ENCODE measurements around the gene PPFIBP2.

The PPFIBP2 gene

DNA sequence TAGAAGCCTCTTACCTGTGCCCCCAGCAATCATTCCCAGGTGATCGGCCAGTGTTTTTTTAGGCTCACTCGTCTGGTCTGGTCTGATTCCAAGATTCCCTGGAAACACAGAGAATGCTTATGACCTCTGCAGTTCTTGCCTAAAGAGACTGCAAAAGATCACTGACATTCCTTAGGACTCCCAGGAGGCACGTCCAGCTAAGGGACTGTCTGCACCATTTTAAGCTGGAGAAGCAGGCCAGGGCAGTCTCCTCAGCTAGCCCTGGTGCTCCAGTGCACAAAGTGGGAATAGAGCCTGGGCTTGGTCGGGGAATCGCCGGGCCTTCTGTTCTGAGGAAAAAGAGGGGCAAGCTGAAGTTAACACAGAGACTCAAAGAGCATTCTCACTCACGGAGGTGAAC is 154.7 kb downstream of the PPFIBP2 start:
- DNase-seq = no peak

DNA sequence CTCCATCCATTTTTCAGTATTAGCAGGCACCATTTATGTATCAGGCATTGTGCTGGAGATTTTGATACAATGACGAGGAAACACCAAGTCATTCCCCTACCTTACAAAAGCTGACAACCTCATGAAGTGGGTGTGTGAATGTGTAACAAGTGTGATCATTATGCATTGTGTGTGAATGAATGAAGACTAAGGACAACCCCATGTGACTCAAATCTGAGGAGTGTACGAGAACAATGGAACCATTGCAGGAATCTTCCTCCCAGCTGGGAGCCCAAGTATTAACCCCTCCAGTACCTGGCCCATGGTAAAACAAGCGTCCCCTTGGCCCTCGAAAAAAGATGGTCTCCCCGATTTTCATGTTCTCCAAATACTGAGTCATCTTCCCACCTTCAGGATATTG is 155.1 kb downstream of the PPFIBP2 start:
- no peak for DNase-seq

DNA sequence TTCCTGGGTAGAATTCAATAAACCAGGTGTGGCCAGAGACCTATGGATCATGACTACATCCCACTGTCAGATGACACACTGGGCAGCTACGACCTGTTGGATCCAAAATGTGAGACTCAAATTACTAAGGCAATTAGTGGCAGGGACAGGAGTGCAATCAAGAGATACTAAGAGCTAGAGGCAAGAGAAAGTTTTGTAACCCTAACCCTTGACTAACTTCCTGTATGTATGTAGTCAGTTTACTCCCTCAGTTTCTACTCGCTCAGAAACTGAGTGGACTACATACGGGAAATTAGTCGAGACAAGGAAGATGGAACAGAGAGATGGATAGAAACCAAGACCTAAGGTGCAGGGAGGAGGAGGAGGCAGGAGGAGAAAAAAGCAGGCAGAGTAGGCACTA is 156.8 kb downstream of the PPFIBP2 start:
- no peak for DNase-seq

DNA sequence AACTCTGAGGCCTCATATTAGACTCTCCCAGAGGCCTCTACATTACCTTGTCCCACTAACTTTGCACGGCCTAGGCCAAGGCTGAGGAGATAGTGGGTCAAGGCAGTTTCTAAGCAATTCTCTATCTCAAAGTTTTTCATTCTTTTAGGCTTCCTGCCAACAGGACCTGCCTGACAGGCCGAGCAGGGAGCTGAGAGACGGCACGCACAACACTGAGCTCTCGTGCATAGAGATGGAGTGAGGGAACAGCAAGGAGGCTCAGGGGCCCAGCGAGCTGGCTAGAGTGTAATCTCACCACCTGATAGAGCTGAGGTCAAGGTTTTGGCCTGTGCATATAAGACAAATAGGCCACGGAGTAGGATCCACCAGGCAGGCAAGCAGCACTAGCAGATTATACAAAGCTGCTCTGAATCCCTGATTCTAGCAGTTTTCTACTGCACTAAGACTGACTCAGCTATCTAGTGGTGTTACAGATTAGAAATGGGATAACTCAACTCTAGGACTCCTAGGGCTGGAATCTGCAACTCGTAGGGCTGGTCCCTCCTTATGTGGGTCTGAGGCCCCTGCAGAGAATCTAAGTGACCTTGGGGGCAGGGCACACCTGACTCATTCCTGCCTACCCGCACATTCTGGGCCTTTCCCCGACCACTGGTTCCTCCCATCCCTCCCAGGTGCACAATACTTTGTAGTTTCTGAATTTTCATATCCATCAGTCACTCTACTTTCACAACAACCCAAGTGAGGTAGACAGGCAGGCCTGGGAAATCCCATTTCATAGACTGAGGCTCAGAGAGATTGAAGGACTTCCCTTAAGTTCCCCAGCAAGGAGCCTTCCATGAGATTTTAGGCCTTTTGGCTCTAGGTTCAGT is 157.8 kb downstream of the PPFIBP2 start:
- no peak for DNase-seq

DNA sequence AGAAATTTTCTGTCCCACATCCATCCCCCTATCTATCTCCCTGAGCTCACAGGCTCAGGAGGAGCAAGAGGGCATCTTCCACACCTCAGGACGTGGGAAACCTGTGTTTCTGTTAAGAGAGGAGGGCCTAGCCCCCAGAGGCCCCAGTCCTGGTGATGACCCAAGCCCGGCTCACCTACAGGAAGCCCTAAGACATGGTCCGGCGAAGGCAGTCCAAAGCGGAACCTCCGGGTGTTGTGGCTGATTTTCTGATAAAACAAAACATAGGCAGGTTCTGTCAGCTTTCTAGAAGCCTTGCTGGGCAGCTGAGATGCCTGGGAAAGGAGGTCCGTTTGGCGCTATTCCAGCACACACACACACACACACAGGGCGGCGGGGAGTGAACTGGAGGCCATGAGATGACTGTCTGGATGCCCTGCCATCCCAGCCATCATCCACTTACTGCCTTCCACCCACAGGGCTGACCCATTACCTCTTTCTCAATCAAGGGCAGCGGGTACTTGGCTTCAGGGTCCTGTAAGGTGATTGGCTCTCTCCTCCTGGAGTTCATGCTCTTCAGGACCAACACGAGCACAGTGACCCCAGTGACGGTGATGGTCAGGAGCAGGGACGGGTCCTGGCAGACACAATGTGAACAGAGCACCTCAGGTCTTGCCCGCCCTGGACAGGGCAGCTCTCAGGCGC is 158.6 kb downstream of the PPFIBP2 start:
- DNase-seq = no peak

DNA sequence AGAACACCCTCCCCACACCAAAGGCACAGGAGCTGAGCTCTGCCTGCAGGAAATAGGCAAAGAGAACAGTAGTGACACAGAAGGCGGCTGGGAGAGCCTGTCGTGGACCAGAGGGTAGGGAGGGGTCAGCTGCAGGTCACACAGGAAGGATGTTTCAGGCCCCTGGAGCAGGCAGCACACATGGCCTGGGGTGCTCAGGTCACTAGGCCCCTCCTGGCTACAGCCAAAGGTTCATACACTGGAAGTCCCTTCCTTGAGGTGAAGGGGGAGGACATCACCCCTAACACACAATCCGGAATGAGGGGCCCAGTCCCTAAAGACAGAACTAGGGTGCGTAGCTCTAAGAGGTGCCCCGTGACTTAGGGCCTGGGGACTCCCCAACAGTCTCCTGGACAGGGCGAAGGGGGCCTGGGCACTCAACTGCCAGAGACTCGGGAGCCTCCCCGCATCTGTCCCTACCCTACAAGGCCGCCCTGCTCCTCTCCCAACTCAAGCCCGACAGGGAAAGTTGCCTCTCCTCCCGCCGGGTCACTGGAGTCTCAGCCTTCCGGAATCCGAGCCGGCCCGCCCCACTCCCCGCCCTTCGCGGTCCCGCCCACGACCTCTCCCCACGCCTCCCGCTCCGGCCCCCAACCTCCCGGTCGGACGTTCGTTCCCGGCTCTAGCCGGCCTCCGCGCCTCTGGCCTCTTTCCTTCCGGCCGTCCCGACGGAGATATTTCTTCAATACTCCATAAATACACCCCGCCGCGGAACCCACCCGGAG is 159.3 kb downstream of the PPFIBP2 start, which contains the start of gene CYB5R2:
TSS of gene CYB5R2 (minus strand) at position 541 of the 764 bp plus-strand sequence. CDS start 675 bp downstream, outside the sequence.
- peak; percentile 48 for DNase-seq

DNA sequence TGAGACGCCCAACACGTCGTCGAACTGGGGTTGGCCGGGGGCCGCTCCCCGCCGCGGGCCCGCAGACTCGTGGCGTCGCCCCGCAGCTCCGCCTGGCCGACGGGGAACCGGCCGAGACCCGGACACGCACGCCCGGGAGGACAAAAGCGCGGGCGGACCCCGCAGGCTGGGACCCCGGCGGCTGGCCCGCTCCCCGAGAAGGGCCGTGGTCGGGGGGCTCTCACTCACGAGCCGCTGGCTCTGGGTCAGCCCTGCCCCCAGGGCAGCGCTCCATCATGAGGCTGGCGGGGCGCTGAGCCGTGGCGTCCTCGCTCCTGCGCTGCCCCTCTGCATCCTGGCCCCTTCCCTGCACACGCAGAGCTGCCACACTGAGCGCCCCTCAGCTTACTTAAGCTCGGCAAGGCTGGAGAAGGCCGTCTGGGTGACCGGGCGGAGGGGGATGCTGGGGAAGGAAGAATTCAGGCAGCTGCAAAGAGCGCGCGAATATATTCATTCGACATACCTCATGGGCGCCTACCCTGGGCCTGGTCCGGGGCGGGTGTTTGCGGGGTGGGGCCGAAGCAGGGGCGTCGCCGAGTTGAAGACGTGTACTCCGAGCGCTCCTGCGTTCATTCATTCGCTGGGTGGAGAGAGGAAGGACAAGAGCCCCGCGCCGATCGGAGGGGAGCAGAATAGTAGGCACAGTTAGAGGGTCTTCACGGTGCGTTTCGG is 160.1 kb downstream of the PPFIBP2 start:
- peak; percentile 90 for DNase-seq

DNA sequence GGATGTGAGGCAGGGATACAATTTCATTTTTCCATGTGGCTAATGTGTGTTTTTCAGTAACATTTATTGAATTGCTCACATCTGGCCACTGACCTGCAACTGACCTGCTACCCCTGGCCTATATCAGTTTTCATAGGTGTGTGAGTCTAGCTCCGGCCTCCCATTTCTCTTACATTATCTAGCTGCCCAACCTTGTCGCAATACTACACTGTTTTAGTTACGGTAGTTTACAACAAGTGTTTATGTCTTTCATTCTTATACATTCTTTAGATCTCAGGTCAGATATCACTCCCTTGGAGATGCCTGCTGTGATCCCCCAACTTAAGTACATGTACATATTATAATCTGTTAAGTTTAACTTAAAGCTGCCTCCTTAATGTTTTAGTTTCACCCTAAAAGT is 161.8 kb downstream of the PPFIBP2 start:
- DNase-seq = no peak

DNA sequence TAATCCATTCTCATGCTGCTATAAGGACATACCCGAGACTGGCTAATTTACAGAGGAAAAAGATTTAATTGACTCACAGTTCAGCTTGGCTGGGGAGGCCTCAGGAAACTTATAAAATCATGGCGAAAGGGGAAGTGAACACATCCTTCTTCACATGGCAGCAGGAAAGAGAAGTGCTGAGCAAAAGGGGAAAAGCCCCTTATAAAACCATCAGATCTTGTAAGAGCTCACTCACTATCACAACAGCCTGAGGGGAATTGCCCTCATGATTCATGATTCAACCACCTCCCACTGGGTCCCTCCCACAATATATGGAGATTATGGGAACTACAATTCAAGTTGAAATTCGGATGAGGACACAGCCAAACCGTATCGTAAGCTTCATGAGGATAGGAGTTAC is 163.3 kb downstream of the PPFIBP2 start:
- no peak for DNase-seq

DNA sequence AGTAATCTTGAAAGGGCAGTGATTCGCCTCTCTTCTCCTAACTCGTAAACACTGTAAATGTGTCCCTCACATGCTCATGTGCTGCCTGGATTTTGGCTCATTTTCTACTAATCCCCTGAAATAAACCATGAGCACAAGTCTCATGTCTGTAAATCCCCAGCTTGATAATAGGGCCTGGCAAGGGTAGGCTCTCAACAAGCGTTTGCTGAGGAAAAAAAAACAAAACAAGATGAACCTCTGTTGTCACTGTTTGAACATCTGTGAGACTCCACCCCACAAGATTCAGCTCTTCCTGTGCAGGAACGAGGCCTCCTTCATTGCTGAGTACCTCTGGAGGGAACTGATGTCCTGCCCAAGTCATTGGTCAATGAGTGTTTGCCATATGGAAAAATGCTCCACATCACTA is 164.0 kb downstream of the PPFIBP2 start:
- DNase-seq = no peak

DNA sequence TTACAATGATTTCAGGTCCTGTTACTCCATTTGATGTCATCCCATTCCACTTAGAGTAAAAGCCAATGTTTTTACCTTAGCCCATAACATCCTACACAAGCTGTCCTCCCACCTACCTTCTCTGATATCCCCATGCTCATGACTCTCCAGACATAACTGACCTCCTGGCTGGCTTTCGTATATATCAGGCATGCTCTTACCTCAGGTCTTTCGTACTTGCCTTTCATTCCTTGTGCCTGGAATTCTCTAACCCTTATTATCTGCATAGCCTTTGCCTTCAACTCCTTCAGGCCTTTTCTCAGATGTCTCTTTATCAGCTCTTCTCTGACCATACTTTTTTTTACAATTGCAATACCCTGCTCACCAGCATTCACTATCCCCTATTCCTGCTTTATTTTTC is 169.8 kb downstream of the PPFIBP2 start:
- no peak for DNase-seq

DNA sequence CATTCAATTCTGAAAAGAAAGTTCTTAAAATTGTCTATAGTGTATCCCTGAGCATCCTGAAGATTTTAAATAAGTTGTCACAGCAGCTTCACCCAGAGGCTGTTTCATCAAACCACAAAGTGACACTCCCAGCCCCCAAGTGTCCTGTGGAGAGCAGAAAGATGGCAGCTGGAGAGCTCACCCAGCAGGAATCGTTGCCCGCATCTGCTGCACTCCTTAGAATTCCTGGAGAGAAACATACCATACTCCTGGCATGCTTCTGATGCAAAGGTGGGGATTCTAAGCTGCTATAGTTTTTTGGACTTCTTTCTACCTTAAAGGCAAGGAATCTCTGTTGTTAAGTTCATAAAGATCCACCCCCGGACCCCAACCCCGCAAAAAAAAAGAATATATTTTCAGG is 173.0 kb downstream of the PPFIBP2 start:
- DNase-seq = no peak

DNA sequence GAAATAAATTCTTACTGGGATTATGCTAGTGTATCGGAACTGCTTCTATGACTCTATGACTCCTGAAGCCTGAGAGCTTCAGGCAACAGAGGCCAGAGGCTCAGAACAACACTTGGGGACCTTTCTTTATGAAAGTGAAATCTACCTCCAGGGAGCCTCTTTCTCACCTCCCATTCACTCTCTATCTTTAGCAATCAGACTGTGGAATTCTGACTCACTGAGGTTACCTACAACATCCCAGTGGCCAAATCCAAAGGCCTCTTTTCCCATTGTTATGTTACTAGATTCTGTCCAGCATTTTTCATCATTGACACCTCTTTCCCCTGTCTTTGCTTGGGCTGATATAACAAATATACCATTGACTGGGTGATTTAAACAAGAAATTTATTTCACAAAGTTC is 173.6 kb downstream of the PPFIBP2 start:
- DNase-seq = no peak

DNA sequence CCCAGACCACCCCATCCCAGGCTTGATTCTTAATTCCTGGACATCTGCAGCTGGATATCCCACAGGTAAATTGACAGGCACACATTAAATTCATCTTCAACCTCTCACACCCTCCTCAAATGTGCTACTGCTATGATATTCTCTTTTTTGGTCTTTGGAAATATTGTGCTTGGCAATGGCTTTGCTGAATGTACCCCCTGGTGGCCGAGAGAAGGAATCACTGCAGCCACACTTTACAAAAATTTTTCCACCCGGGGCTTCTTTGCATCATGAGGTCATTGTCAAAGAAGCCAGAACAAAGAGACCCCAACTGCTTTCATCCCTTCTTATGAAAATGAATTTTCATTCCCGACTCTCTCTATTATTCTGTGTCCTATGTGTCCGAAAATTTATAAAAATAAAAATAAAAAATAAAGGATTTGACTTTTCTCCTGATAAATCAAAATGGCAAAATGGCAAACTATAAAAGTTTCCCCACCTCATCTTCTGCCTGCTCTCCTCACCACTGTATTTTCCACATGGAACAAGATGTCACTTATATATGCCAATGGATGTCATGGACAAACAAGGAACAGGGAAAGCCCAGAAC is 174.5 kb downstream of the PPFIBP2 start:
- no peak for DNase-seq

DNA sequence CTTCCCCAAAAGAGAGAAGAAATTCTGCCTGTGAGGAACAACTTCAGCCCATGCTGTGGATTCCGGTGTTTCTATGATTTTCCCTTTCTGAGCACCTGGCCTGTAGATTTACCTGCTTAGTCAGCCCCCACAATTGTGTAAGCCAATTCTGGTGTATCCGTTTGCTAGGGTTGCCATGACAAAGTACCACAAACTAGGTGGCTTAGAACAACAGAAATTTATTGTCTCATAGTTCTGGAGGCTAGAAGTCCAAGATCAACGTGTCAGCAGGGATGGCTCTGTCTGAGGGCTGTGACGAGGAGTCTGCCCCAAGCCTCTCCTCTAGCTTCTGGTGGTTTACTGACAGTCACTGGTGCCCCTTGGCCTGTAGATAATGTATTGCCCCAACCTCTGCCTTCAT is 175.4 kb downstream of the PPFIBP2 start:
- no peak for DNase-seq

DNA sequence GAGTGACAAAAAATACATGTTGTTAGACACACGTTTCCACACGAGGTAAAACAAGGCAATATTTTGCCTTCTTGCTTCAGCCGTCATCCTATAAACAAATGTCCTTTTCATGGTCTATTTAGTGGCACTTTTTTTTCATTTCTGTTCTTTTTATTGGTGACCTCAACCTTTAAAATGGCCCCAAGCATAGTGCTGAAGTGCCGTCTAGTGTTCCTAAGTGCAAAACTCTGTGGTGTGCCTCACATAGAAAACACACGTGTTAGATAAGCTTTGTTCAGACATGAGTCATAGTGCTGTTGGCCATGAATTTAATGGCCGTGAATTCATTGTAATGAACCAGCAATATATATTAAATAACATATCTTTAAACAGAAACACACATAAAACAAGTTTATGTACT is 176.8 kb downstream of the PPFIBP2 start:
- no peak for DNase-seq

DNA sequence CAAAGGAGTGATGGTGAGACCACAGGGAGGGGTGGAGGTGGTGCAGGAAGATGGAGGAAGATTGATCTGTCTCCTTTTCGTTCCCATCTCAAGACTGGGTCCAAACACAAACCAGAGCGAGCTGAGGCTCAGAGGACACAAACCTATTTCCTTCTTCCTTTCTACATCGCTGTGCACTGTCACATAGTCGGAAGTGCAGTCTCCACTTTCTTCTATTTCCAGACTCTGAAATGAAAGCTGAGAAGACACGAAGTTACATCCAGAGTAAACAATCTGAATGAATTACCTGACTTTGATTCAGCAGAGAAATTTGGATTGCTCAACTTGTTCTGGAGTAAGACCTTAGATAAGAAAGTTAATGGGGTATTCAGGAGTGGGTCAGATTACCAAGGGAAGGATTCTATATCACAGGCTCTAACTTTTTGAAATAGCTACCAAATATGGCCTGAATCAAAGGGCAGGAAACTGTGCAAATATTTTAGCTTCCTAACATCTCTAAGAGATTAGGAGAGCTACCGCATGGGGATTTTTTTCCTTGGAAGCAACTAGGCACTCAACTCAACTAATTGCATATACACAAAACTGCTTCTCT is 178.1 kb downstream of the PPFIBP2 start:
- no peak for DNase-seq

DNA sequence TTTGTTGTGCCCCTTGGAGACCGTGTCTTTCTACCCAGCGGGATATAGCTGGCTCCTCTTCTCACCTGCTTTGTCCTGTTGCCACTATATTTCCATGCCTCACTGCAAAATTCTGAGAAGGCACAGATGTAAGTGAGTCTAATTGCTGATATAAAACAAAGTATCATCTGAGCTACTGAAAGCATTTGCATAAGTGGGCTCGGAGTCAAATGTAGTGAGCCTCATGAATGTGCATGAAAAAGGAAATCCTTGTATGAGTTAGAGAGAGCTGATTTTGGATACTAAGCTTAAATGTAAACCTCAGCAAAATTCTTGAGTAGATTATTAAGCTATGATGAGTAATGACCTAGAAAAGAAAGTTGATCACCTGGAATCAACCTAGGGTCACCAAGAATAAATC is 178.6 kb downstream of the PPFIBP2 start:
- no peak for DNase-seq

DNA sequence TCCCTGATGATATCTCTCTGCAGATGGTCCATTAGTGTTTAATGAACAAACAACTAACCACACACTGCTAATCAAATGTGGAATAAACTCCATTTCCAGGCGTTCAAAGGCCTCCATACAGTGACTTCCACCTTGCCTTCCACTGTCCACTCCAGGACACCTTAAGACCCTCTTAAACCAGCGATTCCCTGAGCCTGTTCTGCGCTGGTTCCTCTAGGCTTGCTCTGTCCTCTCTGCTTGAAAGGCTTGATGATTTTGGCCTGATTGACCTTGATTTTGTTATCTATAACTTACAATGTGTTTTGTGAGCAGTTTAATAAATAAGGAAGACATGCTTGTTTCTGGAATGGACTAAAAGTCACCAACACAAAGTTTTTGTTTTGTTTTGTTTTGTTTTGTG is 180.4 kb downstream of the PPFIBP2 start:
- no peak for DNase-seq

DNA sequence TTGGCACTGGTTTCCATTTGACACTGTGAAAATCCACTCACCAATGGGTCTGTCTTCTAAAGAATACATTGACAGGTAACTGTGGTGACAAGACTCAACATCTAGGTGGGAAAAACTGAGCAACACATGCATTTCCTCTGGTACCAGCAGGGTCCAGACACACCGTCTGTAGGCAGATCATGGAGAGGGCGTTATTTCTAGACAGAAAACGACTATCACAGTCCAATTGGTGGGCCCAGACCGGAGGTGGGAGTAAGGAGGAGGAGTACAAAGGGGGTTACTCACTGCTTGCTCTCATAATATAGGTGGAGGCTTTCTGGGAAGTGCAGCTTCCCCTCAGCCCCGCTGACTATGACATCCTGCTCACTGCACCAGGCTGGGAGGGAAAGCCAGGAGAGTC is 182.6 kb downstream of the PPFIBP2 start:
- DNase-seq = no peak
